Measurements from ENCODE around the gene ADGRD1.

The ADGRD1 gene

DNA sequence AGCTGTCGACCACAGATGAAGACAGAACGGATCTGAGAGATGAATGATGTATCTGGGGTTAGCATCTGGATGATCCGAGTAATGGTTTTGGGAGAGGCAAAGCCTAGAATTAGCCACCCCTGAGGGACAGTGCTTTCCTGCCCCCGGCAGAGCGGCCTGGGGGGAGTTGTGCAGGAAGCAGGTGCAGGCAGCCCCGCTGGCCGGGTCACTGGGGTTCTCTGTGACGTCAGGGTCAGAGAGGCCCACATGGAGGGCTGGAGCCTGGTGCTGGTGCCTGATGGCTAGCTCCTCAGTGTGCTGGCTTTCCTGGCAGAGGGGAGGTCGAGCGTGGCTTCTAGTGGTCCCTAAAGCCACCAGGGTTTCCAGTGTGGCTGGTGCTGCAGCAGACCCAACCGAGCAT is 70.3 kb downstream of the ADGRD1 start:
- no peak for DNase-seq (ENCODE audit: low read depth in 3 of 3)

DNA sequence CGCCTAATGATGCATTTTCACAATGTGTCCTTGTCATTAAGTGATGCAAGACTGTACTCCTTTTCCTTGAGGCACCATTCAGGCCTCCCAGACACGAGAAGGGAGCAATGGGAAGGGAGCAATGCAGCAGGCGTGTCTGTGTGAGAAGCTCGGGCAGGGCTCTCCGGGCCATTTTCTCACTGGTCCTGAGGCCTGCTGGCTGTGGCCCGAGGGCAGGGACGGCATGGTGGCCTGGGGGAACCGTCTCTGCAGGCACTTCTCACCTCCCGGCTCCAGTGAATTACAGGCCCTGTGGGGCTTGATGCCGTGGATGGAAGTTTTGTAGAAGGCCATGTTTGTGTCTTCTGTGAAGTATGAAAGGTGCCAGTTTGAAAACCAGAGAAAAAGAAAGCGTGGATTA is 71.0 kb downstream of the ADGRD1 start:
- DNase-seq (ENCODE audit: low read depth in 3 of 3) = no peak

DNA sequence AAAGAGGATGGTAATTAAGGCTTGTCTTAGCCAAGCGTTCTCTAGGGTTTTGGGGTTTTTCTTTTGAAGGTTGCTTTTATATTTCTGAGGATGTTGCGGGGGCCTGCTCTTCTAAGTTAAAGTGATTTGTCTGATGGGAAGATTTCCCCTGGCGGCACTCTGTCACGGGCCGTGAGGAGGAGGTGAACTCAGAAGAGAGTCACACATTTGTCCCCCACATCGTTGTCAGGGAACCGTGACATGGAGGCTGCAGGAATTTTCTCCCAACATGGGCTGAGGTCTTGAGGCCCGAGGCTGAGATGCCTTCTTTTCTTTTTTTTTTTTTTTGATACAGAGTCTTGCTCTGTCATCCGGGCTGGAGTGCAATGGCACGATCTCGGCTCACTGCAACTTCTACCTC is 71.5 kb downstream of the ADGRD1 start:
- DNase-seq (ENCODE audit: low read depth in 3 of 3) = no peak

DNA sequence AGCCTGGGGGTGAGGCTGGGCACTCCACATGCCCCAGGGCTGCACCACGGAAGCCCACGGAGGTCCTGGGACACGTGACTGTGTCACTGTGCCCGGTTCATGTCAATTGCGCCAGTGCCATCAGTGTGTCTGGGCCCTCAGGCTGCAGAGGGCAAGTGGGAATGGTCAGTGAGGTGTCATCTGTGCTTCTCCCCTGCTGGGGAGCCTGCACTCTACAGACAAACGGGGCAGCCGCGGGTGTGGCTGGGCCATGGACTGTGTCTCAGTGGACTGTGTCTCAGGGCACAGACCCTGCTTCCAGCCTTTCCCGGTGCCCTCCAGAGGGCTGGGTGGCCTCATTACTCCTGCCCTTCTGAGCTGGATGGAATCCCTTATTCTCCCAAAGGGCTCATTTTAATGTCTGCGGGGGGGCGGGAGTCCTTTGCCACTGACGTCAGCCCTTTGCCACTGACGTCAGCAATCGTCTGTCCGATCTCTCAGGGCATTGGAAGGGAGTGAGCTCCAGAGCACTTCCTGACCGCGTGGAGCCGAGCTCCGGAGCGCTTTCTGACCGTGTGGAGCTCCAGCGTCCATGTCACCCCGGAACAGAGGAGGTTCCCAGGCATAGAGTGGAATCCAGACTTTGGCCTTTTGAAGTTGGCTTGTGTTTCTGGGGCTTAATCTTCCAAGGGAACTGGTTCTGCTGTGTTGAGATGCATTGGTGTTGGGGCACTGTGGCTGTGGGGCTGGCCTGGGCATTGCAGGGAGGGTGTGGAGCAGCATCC is 72.4 kb downstream of the ADGRD1 start:
- no peak for DNase-seq (ENCODE audit: low read depth in 3 of 3)

DNA sequence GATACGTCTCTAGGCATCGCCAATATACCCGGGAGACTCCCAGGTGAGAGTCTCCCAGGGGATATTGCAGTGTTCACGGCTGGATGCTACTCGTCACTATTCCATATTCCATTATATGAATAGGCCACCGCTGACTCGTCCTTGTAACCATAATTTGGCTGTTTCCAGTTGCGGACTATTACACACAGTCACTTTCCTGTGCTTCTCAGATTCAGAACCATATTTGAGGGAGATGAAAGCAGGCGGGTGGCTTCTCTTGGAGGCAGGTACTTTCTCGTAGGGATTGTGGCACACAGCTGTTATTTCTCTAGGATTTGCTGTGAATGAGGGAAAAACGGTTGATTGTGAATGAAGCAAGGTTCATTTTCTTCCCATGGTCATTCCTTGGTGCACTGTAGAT is 73.0 kb downstream of the ADGRD1 start:
- DNase-seq (ENCODE audit: low read depth in 3 of 3) = no peak

DNA sequence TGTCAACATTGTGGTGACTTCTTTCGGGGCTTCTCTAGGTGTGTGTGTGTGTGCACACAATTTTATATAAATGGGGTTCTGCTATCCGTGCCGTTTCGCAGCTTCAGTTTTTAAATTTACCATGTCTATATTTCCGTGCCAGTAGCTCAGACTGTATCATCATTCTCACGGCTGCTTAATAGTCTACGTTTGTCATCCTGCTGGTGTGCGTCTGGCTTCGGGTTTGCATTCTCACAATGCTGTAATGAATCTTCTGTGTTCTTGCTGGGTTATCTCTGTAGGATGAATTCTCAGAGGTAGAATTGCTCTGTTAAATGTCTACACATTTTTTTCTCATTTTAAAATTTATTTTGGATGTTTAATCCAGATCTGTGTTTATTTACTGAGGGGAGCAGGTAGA is 73.6 kb downstream of the ADGRD1 start:
- no peak for DNase-seq (ENCODE audit: low read depth in 3 of 3)

DNA sequence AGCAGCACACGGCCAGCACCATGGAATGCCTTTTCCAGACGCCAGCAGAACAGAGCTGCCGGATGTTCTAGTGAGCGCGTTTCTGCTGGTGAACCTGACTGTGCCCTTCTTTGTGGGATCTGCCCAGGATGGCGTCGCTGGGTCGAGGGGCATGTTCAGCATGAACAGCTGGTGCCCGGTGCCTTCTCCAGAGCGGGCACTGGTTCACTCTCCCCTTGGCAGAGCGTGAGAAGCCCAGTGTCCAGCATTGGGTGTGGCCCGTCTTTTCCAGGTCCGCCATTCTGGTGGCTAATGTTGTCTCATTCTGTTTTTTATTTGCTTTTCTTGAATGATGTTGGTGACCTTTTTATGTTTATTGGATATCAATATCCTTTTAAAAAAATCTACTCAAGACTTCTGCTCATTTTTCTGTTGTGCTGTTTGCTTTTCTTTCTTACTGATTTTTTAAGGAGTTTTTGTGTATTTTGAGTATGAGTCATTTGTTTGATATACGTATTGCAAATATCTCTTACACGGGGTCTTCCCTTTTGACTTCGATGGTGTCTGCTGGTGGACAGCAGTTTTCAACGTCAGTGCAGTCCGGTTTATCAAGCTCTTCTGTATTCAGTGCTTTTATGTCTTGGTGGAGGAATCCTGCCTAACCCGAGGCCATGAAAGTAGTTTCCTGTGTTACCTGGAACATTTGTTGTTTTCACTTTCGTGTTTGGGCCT is 74.3 kb downstream of the ADGRD1 start:
- no peak for DNase-seq (ENCODE audit: low read depth in 3 of 3)

DNA sequence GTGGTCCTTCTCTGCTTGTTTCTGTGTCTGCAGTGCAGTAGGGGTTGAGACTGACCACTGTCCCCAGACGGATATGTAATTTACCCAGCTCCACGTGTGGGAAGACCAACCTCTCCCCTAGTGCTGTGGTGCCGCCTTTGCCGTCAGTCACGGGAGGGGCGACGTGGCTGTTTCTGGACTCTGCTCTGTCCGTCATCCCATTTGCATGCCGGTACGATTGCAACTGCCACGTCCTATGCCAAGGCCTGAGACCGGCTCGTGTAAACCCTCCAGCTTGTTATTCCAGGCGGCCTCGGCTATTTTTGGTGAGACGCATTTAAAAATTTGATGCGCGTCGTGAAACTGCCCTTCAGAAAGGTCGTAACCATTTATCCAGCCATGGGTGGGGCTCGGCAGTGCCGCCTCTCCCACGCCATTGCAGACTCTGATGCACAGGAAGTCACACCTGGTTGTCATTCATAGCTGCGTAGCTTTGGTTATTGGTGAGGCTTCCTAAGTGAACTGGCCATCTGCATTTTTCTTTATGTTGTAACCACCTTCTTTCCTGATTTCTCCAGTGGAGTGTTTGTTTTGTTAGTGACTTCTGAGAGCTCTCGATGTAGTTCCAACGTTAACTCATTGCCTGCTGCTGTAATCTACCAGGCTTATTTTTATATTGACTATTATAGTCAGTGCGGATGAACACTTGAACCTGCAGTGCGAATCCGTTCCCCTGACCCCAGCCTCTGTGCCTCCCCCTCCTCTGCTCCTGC is 75.1 kb downstream of the ADGRD1 start:
- DNase-seq (ENCODE audit: low read depth in 3 of 3) = no peak

DNA sequence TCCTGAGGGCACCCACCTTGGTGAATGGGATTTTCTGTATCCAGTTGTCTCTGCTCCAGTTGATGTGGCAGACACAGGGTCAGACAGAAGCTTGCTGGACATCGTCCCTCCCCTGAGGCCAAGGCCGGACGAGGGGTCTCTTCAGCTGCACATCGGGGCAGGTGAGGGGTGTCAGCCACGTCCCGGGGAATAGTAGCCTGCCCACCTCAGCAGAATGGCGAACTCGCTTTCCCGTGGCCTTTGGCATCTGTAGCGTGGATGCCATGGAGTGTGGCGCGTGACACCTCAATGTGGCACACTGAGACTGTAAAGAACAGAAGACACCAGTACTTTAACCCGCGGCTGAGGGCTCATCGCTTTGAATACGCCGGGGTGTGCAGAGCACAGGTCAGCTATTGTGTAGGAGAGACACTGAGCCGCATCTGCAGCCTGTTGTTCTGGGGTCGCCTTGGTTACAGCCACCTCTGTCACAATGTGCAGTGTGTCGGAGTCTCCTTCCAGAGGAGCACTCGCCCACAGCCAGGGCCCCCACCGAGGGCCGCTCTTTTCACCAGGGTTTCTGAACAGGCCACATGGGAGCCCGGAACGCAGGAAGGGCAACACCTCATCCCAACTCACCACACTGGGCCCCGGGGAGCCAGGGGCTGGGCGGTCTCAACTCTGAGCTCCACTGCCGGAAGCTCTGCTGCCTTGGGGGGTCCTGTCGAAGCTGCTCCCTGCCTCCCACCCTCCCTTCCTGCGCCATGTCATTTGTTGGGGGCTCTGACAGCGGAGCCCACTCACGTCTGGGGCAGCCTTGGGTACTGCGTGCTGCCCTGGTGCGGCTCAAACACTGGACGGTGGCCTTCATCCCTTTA is 77.0 kb downstream of the ADGRD1 start:
- DNase-seq (ENCODE audit: low read depth in 3 of 3) = no peak

DNA sequence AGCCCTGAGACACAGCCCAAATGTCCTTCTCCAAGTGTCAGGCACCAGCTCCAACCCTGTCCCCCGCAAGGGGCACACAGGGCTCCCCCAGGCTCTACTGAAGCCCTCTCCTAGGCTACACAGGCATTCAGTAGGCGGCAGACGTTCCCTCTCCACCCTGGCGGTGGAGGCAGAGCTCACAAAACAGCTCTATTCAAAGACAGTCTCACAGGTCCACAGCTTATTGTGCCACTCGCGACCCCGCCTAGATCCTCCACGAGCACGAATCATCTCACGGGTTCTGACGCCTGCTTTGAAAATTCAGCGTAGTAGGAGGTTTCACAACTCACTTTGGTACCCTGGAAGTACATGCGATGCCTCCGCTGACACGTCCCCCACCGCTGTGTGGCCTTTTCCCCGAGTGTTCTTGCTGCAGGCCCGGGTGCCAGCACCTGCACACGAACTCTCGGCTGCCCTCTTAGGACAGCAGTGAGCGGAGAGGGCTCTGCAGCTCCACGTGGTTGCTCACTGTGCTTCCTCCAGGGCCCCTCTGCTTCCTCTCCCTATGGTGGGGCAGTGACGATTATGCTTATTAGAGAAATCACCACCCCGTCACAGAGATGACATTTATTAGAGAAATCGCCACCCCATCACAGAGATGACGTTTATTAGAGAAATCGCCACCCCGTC is 78.5 kb downstream of the ADGRD1 start:
- DNase-seq (ENCODE audit: low read depth in 3 of 3) = no peak

DNA sequence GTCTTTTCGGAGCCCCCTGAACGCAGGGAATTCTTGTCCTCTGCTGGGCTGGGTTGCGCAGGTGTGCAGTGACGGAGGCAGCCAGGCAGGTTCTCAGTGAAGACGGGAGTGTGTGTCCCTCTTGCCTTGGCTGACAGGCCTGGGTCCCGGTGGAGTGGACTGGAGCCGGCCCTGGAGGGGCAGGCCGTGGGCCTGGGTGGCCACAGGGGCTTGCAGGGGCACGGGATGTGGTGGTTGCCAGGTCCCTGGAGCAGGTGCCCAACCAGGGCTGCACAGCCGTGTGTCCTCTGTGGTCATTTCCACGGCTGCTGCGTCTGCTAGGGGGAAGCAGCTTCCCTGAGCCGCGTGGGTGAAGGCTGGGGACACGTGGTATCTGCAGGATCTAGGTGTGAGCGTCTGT is 79.8 kb downstream of the ADGRD1 start:
- no peak for DNase-seq (ENCODE audit: low read depth in 3 of 3)

DNA sequence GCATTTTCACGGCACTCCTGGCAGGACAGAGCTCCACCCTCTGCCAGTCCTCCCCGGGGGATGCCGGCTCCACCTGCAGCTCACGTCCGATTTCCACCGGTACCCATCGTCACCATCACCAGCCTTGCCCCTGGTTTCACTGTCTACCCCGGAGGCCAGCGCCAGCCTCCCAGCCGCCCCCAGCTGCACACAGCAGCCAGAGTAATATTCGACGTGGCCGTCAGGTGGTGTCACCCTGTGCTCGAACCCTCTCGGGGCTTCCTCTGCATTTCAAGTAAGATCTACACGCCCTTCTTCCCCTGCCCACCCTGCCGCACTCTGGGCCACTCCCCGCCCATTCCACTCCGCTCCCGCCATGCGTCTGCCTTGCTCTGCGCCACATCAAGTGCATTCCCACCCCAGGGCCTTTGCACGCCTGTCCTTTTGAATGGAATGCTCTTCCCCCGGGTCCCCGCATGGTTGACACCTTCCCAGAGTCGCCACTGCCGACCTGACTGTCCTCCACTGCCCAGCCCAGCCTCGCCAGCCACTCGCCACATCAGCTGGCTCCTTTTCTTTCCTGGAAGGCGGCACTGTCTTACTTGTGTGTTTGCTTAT is 80.3 kb downstream of the ADGRD1 start:
- DNase-seq (ENCODE audit: low read depth in 3 of 3) = no peak

DNA sequence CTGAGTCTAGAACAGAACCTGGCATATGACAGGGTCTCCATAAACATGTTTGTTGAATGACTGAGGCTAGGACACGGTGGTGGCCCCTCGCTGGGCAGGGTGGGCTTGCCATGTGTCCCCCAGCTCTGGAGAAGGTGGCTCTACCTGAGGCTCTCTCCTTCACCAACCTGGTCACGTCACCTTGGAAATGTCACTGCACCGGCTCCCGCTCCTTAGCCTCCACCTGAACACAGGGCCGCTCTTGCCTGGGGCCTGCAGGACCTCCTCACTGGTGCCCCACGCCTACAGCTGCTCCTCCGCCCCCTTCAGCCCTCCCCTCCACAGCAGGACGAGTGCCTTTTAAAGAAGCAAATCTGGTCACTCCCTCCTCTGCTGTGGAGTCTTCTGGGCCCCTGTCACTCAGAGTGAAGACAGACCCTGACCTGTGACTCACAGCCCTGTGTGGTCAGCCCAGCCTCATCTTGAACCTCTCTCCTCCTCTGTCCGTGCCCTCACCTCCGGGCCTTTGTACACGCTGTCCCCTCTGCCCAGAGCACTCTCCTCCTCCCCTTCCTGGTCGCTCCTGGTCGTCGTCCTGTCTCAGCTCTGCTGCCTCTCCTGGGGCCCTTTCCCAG is 81.0 kb downstream of the ADGRD1 start:
- no peak for DNase-seq (ENCODE audit: low read depth in 3 of 3)

DNA sequence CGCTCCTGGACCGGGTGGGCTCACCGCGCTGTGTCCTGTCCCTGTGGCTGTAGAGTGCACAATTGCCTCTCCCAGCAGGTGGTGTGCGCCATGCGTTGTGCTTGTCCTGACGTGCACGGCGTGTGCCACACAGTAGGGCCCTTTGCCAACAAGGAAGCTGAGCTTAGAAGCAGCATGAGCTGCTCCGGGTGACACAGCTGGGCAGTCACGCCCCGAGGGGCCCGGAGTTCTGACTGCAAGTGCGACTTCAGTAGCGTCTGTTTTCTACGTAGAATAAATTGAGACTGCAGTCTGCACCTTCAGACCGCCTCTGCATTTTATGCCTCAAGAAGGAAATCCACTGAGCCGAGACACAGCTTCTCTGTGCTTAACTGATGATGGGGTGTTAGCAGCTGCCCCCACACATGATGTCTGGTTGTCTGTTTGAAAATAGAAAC is 81.6 kb downstream of the ADGRD1 start:
- DNase-seq (ENCODE audit: low read depth in 3 of 3) = no peak

DNA sequence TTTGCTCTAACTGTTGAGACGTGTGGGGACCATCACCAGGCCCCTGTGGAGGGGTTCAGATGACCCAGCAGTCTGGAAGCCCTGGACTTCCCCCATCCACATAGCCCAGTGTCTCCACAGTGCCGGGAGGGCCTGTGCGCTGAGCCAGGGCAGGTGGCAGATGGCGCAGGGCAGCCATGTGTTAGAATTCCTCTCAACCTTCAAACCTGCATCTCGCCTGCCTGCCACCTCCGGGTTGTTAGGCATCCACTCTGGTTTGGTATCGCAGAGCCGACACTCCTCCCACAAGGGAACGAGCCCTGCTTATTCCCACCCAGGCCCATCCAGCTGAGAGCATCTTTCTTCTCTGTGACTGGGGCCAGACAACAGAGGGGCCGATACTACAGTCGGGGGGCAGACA is 84.5 kb downstream of the ADGRD1 start:
- DNase-seq (ENCODE audit: low read depth in 3 of 3) = no peak

DNA sequence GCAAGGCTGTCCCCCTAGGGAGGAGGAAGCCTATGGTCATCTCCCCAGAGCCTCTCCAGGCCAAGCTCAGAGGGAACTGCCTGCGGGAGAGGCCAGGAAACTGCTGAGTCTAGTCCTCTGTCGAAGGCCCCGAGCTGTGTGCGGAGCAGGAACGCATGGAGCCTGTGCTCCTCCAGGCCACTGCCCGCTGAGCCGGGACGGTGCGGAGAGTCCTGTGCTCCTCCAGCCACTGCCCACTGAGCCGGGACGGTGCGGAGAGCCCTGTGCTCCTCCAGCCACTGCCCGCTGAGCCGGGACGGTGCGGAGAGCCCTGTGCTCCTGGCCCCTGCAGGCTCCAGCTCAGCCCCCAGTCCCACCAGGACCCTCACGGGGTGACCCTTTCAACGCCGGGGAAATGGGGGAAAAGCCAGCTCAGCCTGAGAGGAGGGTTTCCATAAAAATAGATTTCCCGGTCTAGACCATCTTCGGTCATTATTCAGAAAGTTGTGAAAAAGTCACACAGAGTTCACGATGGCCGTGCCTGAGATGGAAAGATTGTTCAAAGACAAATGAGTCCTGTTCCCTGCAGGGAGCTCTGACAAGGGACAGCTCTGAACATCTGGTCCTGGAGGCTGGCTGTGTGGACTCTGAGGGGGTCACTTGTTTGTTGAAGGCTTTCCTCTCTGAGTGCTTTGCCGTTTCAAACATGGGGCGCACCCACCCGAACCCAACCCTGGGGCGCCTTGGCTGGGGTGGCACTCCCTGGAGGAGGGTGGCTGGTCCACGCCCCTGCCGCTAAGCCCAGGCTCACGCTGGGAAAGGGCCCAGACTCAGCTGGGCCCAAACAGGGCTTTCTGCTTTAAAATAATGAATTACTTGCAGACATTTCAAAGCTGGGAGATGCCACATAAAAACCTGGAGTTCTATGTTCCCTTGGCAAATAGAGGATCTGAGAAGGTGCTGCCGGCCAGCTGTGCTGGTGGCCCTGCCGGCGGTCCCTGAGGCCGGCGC is 85.5 kb downstream of the ADGRD1 start:
- DNase-seq (ENCODE audit: low read depth in 3 of 3) = no peak

DNA sequence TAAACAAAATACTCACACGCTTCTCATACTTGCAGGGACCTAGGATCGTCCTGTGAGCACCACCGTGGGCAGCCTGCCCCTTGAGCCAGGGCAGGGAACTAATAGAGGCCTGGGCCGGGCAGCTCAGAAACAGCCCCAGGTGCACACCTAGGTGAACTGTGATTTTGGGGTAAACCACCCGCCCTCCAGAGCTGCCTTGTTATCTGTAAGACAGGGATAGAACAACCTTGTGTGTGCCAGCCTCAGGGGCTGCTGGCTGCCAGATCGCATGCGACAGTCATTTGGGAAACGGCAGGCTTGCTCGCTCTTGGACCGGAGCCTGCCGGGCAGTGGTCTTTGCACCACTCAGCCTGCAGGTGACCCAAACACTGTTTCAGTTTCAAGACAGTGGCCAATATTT is 86.8 kb downstream of the ADGRD1 start:
- no peak for DNase-seq (ENCODE audit: low read depth in 3 of 3)

DNA sequence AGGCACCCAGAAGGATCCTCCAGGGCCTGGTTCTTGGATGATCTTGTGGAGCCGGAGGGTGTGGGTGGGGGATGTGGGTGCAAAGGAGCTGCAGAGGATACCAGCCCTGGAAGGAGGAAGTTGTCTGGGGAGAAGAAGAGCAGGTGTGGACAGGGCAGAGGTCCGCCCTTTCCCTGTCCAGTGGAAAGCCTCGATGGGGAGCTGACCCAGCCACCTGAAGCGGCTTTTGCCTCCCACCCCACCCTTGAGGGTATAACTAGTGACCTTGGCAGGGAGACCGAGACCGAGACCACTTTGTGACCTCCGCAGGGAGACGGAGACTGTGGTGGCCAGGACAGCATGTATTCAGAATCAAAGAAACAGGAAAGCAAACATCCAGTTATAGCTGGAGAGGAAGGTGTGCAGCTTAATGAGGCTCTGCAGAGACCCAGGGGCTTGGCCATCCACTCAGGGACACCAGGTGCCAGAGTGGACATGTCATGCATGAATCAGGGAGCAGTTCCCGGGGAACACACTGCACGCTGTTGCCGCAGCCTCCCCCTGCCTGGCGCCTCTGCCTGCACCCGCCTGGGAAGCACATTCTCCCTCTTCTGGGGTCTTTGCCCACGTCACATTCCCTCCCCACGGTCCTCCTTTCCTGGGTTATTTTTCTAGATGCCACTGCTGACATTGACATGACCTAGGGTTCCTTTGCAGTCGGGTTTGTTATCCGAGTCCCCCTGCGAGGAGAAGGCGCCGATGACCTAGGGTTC is 87.7 kb downstream of the ADGRD1 start:
- no peak for DNase-seq (ENCODE audit: low read depth in 3 of 3)

Measured in stimulated activated CD4-positive, alpha-beta T cell treated with anti-CD3 and anti-CD28 coated beads, TNF-alpha, amount 100 ng/mL, for 48 hours (primary cell).